ENCODE results near the gene MED12. TPM values are rescaled to one million over a fixed set of nuclear protein-coding genes. Genes with fewer than 3 reads are reported as not detected.
A peak's percentile ranks its signal among the peaks of the same experiment; 100 is the strongest.

Gene MED12
- polyA plus RNA-seq, 1 experiment = 12.4 TPM

DNA sequence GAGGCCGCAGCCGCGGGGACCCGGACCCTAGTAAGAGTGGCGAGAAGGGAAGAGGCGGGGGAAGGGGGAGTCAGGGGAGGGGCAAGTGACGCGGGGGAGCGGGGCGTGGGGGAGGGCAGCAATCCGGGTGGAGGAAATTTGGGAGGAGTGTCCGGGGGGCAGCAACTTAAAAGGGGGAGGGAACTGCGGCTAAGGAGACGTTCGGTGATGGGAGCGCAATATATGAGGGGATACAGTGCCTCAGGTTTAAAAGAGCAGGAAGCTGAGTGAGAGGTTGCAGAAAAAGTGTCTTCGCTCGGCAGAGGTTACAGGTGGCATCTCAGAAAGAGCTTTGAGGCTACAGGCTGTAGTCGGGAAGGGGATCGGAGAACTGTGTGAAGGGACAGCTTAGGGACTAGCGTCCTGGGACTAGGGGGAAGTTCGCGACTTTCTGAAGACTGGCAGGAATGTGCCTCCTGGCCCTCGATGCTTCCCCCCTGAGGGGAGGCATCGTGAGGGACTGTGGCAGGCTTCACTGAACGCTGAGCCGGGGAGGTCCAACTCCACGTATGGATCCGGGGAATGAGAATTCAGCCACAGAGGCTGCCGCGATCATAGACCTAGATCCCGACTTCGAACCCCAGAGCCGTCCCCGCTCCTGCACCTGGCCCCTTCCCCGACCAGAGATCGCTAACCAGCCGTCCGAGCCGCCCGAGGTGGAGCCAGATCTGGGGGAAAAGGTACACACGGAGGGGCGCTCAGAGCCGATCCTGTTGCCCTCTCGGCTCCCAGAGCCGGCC is 22.2 kb upstream of the MED12 start:
- no peaks in the 10 kb centered on the region for H3K36me3 ChIP-seq (ENCODE audit: control insufficient read depth, insufficient read depth, low read length)
- CTCF ChIA-PET = interaction anchor here (0.7 kb wide), 1 partner anchor 8 kb away, joined by 3 read pairs; no protein-coding TSS in a partner anchor
- TF ChIP-seq, protein P1, sequence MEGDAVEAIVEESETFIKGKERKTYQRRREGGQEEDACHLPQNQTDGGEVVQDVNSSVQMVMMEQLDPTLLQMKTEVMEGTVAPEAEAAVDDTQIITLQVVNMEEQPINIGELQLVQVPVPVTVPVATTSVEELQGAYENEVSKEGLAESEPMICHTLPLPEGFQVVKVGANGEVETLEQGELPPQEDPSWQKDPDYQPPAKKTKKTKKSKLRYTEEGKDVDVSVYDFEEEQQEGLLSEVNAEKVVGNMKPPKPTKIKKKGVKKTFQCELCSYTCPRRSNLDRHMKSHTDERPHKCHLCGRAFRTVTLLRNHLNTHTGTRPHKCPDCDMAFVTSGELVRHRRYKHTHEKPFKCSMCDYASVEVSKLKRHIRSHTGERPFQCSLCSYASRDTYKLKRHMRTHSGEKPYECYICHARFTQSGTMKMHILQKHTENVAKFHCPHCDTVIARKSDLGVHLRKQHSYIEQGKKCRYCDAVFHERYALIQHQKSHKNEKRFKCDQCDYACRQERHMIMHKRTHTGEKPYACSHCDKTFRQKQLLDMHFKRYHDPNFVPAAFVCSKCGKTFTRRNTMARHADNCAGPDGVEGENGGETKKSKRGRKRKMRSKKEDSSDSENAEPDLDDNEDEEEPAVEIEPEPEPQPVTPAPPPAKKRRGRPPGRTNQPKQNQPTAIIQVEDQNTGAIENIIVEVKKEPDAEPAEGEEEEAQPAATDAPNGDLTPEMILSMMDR (IDR thresholded peaks at IDR 0.05; ENCODE audit: insufficient read depth, low read depth, low read length) = no peak
- no peak for DNase-seq (ENCODE audit: low read depth)
- no peaks in the 10 kb centered on the region; the same call in 1 of the 2 replicates for H3K27me3 ChIP-seq (ENCODE audit: control insufficient read depth, insufficient read depth, low read length)
- POLR2A ChIA-PET = no interaction called here
- peak overlapping the region; percentile 66 for H3K4me3 ChIP-seq (ENCODE audit: low read depth, low read length)

DNA sequence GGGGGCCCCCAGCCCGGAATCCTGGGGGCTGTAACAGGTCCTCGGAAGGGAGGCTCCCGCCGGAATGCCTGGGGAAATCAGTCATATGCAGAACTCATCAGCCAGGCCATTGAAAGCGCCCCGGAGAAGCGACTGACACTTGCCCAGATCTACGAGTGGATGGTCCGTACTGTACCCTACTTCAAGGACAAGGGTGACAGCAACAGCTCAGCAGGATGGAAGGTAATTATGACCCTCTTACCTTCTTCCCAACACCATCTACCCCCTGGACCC is 21.7 kb upstream of the MED12 start:
- no peaks in the 10 kb centered on the region; the same call in 1 of the 2 replicates for H3K27me3 ChIP-seq (ENCODE audit: control insufficient read depth, insufficient read depth, low read length)
- TF ChIP-seq, protein P1 (IDR thresholded peaks at IDR 0.05; ENCODE audit: insufficient read depth, low read depth, low read length) = no peak
- POLR2A ChIA-PET = no interaction called here
- H3K36me3 ChIP-seq (ENCODE audit: control insufficient read depth, insufficient read depth, low read length) = no peaks in the 10 kb centered on the region
- H3K4me3 ChIP-seq (ENCODE audit: low read depth, low read length) = peak overlapping the region; percentile 66
- no peak for DNase-seq (ENCODE audit: low read depth)
- CTCF ChIA-PET = no interaction called here

DNA sequence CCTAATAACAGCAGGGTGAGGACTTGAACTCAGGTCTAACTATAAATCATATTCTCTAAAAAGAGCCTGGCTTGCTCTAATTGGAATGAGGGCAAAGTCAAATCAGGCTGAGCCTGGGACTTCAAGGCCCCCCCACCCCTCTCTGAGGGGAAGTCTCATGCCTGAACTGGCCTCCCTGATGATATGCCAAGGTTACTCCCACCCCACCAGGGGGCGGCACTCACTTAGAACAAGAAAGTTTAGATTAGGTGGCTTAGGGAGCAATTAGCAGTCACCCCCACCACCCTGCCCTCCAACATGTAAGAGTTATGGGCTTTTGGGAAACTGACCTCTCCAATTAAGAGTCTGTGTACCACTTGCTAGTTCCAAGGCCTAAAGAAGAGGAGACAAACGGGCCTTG is 20.1 kb upstream of the MED12 start:
- H3K36me3 ChIP-seq (ENCODE audit: control insufficient read depth, insufficient read depth, low read length) = no peaks in the 10 kb centered on the region
- TF ChIP-seq, protein P1 (IDR thresholded peaks at IDR 0.05; ENCODE audit: insufficient read depth, low read depth, low read length) = peak; percentile 57
- ChIA-PET CTCF (interaction anchor here (1.2 kb wide), 1 partner anchor 20 kb away, joined by 3 read pairs; the partner anchor contains the start of gene MED12), POLR2A (no interaction called here)
- no peak overlapping the region for H3K4me3 ChIP-seq (ENCODE audit: low read depth, low read length)
- no peak for DNase-seq (ENCODE audit: low read depth)
- no peaks in the 10 kb centered on the region; the same call in 1 of the 2 replicates for H3K27me3 ChIP-seq (ENCODE audit: control insufficient read depth, insufficient read depth, low read length)

DNA sequence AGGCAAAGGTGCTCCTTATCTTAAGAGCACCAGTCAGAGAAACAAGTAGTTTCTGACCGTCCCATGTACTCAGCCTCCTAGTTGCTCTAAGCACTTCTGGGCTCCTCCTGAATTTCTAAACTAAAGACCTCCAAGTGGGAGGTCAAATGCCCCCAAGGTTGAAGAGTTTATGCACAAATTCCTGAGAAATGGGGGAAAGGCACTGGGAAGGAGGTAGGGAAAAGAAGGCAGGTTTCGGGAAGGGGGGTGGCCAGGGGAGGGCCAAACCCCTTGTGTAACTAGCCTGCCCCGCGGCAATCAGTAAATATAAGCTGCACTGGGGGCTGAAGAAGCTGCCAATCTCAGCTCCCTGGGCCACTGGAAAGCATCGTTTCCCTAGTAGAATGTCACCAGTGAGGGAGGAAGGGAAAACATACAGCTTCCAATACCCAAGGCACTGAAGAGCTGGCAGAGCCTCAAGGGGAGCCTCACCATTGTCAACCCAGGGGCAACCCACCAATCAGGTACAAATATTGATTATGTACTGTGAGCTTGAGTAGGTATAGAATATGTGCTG is 19.4 kb upstream of the MED12 start:
- no peak overlapping the region for H3K4me3 ChIP-seq (ENCODE audit: low read depth, low read length)
- ChIA-PET CTCF (interaction anchor here (1.1 to 1.4 kb wide), 2 partner anchors 11 to 30 kb away, joined by 4 to 5 read pairs; no protein-coding TSS in a partner anchor), POLR2A (no interaction called here)
- no peaks in the 10 kb centered on the region for H3K36me3 ChIP-seq (ENCODE audit: control insufficient read depth, insufficient read depth, low read length)
- no peak for DNase-seq (ENCODE audit: low read depth)
- TF ChIP-seq, protein P1 (IDR thresholded peaks at IDR 0.05; ENCODE audit: insufficient read depth, low read depth, low read length) = no peak
- no peaks in the 10 kb centered on the region; the same call in 1 of the 2 replicates for H3K27me3 ChIP-seq (ENCODE audit: control insufficient read depth, insufficient read depth, low read length)

DNA sequence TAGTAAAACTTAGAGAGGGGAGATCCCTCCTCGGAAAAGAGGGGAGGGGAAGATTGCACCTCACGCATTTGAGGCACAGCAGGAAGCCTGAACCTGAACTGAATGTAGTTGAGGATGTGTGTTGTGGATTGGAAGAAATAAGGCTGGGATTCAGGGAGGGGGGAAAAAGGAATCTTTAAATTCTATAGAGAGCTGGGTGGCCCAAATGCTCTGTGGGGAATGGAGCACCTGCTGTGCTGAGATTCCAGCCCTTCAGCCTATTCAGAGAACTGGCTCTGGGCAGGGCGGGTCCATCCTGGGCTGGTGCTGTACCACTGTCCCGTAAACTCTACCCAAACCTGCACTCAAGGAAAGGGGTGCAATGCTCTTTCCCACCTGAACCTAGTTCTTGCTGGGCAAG is 18.7 kb upstream of the MED12 start:
- no peak overlapping the region for H3K4me3 ChIP-seq (ENCODE audit: low read depth, low read length)
- POLR2A ChIA-PET = no interaction called here
- CTCF ChIA-PET = interaction anchor here (1.1 to 1.4 kb wide), 2 partner anchors 10 to 29 kb away, joined by 4 to 5 read pairs; no protein-coding TSS in a partner anchor
- DNase-seq (ENCODE audit: low read depth) = no peak
- H3K27me3 ChIP-seq (ENCODE audit: control insufficient read depth, insufficient read depth, low read length) = no peaks in the 10 kb centered on the region; the same call in 1 of the 2 replicates
- TF ChIP-seq, protein P1 (IDR thresholded peaks at IDR 0.05; ENCODE audit: insufficient read depth, low read depth, low read length) = no peak
- H3K36me3 ChIP-seq (ENCODE audit: control insufficient read depth, insufficient read depth, low read length) = no peaks in the 10 kb centered on the region

All from BJ (cell line).